ENCODE data around the gene RYR3.
A peak's percentile ranks its signal among the peaks of the same experiment; 100 is the strongest.

Gene RYR3

GRCh38 chr15:33735143-33735542 is 424.4 kb downstream of the RYR3 start:
- H3K27me3 ChIP-seq = no peaks in the 10 kb centered on the region
- H3K36me3 ChIP-seq = no peaks in the 10 kb centered on the region
- no peak for DNase-seq
- H3K9me3 ChIP-seq = no peaks in the 10 kb centered on the region
- no peaks in the 10 kb centered on the region; the same call in 1 of the 2 replicates for H3K4me1 ChIP-seq
- H3K4me3 ChIP-seq (ENCODE audit: low read depth, low read length) = no peak overlapping the region
- no peak for TF ChIP-seq CTCF (IDR thresholded peaks at IDR 0.05; ENCODE audit: low read depth, low read length)

GRCh38 chr15:33735637-33736247 is 425.0 kb downstream of the RYR3 start:
- DNase-seq = peak; percentile 57
- Histone ChIP-seq H3K4me1 (no peaks in the 10 kb centered on the region; the same call in 1 of the 2 replicates), H3K27me3 (no peaks in the 10 kb centered on the region), H3K9me3 (no peaks in the 10 kb centered on the region), H3K36me3 (no peaks in the 10 kb centered on the region), H3K4me3 (ENCODE audit: low read depth, low read length) (no peak overlapping the region)
- TF ChIP-seq CTCF (IDR thresholded peaks at IDR 0.05; ENCODE audit: low read depth, low read length) = peak; percentile 89

GRCh38 chr15:33737687-33738601 is 427.2 kb downstream of the RYR3 start:
- Histone ChIP-seq H3K36me3 (no peaks in the 10 kb centered on the region), H3K27me3 (no peaks in the 10 kb centered on the region), H3K4me3 (ENCODE audit: low read depth, low read length) (peak overlapping the region; percentile 27; the same call in 1 of the 2 replicates), H3K4me1 (no peaks in the 10 kb centered on the region; the same call in 1 of the 2 replicates), H3K9me3 (no peaks in the 10 kb centered on the region)
- peak; percentile 91 for TF ChIP-seq CTCF (IDR thresholded peaks at IDR 0.05; ENCODE audit: low read depth, low read length)
- DNase-seq = peak; percentile 52

- H3K36me3 ChIP-seq = no peaks in the 10 kb centered on the region
- H3K4me3 ChIP-seq (ENCODE audit: low read depth, low read length) = no peak overlapping the region
- no peak for DNase-seq
- no peaks in the 10 kb centered on the region; the same call in 1 of the 2 replicates for H3K4me1 ChIP-seq
- H3K27me3 ChIP-seq = no peaks in the 10 kb centered on the region
- no peak for TF ChIP-seq CTCF (IDR thresholded peaks at IDR 0.05; ENCODE audit: low read depth, low read length)
- no peaks in the 10 kb centered on the region for H3K9me3 ChIP-seq
These were observed 428.3 kb downstream of the RYR3 start for GRCh38 chr15:33738941-33739664.

GRCh38 chr15:33742306-33742705 is 431.5 kb downstream of the RYR3 start:
- no peaks in the 10 kb centered on the region; the same call in 1 of the 2 replicates for H3K4me1 ChIP-seq
- no peaks in the 10 kb centered on the region; the same call in 1 of the 2 replicates for H3K36me3 ChIP-seq
- no peak overlapping the region for H3K4me3 ChIP-seq (ENCODE audit: low read depth, low read length)
- no peak for TF ChIP-seq CTCF (IDR thresholded peaks at IDR 0.05; ENCODE audit: low read depth, low read length)
- no peak for DNase-seq
- no peaks in the 10 kb centered on the region for H3K27me3 ChIP-seq
- H3K9me3 ChIP-seq = no peaks in the 10 kb centered on the region
